Retinal pigment epithelial cell (primary cell): ENCODE results near the gene SNCG.
"Not testable (repeated sequence)": the region's sequence is repeated elsewhere in the genome, so short reads cannot be mapped to it uniquely, and the experiment has no call there.

Source experiments
- DNase-seq: peaks from one replicate; pipeline ENCODE4 v3.0.0-alpha.2; 2010; ENCODE audit warnings: low read depth
- H3K4me3 ChIP-seq: 2 replicates; pipeline ENCODE4 v1.5.1; 2011; ENCODE audit warnings: mild to moderate bottlenecking, low read length, control low read depth, moderate library complexity
- TF ChIP-seq, protein P1 (sequence below): conservative IDR thresholded peaks from 2 replicates; pipeline ENCODE4 v1.5.1; 2011; ENCODE audit warnings: low read depth, low read length, control low read depth, inconsistent platforms

Gene SNCG

DNA sequence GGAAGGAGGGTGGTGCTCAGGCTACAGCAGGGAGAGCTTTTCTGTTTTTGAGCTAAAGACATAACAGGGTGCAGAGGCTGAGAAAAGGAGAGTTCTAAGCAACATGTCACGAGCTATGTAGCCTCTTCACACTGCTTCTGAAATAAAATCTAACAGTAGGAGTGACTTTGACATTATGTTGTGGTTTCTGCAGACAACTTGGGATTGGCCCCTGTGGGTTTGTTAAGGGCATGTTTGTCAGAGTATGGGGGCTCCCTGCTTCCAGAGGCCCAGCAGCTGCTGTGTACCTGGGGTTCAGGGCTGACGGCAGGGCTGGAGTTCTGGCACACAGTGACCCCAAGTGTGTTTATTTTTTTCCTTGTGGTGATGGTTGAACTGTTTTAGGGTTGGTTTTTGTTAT, 25.7 kb upstream of the SNCG start:
- TF ChIP-seq, protein P1, sequence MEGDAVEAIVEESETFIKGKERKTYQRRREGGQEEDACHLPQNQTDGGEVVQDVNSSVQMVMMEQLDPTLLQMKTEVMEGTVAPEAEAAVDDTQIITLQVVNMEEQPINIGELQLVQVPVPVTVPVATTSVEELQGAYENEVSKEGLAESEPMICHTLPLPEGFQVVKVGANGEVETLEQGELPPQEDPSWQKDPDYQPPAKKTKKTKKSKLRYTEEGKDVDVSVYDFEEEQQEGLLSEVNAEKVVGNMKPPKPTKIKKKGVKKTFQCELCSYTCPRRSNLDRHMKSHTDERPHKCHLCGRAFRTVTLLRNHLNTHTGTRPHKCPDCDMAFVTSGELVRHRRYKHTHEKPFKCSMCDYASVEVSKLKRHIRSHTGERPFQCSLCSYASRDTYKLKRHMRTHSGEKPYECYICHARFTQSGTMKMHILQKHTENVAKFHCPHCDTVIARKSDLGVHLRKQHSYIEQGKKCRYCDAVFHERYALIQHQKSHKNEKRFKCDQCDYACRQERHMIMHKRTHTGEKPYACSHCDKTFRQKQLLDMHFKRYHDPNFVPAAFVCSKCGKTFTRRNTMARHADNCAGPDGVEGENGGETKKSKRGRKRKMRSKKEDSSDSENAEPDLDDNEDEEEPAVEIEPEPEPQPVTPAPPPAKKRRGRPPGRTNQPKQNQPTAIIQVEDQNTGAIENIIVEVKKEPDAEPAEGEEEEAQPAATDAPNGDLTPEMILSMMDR, result no peak
- no peak for DNase-seq
- H3K4me3 ChIP-seq, result no peak overlapping the region

DNA sequence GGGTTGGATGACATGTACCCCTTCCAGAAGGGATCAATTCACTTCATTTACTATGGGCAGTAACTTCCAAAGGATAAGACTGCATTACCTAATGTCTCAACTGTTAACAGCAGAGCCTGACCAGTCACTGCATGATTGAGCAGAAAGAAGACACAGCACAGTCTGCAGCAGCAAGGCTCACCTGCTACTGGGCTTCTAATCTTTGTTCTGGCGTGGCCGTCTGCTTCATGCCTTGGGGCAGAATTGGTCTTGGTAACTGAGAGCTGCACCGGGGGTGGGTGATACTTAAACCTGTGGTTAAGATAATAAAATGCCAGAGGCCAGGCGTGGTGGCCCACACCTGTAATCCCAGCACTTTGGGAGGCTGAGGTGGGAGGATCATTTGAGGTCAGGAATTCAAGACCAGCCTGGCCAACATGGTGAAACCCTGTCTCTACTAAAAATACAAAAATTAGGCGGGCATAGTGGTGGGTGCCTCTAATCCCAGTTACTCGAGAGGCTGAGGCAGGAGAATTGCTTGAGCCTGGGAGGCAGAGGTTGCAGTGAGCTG, 24.2 kb upstream of the SNCG start:
- not testable (repeated sequence) for H3K4me3 ChIP-seq, DNase-seq

DNA sequence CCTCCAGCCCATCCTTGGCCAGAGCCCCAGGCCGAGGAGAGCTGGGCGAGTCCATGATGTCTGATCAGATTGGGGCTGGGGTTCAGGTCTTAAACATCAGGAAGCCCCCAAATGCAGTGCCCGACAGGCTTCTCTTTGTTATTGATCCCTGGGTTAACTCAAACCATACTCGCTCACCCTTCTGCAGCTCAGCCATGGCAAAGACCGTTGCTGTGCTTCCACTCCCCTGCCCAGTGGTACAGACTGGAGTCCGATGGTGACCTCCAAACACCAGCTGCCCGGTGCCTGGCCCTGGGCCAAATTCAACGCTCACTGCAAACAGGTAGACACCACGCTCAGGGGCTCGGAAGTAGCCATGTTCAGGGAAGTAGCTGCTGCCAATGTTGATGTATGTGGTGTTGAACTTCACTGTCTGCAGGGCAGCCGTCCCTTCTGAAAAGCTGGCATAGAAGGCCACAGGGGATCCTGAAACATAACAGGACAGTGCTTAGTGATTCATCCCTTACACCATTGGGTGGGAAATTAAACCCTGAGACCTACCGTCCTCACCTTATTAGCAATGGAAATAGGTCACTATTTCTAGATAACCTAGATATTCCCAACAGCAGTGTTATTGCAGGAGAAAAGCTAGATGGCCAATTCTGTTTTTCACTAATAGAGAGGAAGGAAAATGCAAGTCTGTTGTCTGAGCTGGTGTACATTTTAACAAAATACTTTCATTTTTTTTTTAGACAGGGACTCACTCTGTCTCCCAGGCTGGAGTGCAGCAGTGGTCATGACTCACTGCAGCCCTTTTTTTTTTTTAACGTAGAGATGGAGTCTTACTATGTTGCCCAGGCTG, 21.5 kb upstream of the SNCG start:
- no peak overlapping the region for H3K4me3 ChIP-seq
- DNase-seq, result no peak
- TF ChIP-seq, protein P1, result no peak

DNA sequence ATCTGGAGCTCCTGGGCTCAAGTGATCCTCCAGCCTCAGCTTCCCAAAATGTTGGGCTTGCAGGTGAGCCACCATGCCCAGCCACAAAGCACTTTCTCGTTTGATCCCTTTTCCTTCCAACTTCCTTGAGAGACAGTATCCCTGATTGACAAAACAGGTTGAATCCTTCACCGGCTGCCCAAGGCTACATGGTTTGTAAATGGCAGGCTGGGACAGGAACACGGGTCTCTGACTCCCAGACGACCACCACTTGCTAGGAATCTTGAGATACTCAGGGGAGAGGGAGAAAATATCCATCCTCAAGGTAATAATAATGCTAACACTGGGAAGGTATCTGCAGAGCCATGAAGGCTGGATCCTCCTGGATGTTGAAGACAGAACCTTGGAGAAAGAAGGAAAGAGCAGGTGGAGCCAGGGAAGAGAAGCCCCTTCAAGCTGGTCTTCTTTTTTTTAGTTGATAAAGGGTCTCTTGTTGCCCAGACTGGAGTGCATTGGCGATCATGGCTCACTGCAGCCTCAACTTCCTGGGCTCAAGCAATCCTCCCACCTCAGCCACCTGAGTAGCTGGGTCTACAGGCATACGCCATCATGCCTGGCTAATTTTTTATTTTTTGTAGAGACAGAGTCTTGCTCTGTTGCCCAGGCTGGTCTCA, 20.8 kb upstream of the SNCG start:
- no peak overlapping the region for H3K4me3 ChIP-seq
- no peak for DNase-seq
- TF ChIP-seq, protein P1, result no peak

DNA sequence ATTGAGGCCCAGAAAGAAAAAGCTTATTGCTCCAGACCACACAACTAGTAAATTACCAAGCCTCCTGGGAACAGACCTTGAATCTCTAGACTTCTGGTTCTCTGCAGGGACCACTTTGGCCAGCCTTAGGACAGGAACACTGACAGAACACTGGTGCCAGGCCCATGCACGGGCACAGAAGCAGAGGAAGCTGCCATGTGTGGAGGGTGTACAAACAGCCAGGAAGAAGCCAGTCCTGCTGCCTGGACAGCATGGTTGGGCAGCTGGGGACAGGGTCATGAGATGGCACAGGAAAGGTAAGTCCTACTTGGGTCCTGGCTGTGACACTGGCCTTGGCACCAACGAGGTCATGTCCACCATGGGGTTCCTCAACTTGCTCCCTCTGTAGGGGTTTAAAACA, 20.1 kb upstream of the SNCG start:
- TF ChIP-seq, protein P1, result no peak
- DNase-seq, result no peak
- no peak overlapping the region for H3K4me3 ChIP-seq

DNA sequence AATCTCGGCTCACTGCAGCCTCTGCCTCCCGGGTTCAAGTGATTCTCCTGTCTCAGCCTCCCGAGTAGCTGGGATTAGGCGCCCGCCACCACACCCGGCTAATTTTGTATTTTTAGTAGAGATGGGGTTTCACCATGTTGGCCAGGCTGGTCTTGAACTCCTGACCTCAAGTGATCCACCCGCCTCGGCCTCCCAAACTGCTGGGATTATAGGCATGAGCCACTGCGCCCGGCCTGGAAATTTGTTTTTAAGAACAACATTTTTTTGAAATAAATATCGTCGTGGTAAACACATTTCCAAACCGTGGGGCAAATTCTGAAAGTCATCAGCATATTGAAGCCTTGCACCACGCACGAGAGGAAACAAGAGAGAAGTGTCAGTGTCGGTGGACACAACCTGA, 18.3 kb upstream of the SNCG start:
- not testable (repeated sequence) for DNase-seq

DNA sequence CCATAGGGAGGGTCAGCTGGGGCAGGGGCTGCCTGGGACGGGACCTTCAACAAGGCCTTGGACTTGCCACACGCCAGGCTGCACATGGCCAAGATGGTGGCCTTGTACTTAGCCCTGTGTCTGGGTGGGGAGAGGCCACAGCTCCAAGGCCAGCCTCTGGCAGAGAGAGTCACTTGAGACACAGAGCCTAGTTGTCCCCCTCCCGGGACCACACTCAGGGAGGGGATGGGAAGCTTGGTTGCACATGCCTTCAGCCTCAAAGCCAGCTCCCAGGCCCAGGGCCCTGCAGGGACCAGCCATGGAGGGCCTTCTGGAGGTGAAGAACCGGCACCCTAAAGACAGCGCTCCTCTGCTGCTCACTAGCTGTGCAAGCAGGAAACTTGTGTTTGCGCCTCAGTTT, 17.7 kb upstream of the SNCG start:
- DNase-seq, result no peak
- TF ChIP-seq, protein P1, result no peak

More for the DNA sequence above, 18.3 kb upstream of the SNCG start:
- not testable (repeated sequence) for H3K4me3 ChIP-seq

DNA sequence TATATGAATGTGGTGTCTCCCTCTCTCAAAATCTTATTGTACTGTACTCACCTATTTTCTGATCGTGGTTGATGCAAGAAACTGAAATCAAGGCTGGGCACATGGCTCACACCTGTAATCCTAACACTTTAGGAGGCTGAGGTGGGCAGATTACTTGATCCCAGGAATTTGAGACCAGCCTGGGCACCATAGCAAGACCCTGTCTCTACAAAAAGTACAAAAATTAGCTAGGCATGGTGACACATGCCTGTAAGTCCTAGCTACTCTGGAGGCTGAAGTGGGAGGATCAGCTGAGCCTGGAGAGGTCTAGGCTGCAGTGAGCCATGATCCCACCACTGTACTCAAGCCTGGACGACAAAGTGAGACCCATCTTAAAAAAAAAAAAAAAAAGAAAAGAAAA, 17.0 kb upstream of the SNCG start:
- DNase-seq, result no peak
- H3K4me3 ChIP-seq, result no peak overlapping the region
- TF ChIP-seq, protein P1, result no peak

More for the DNA sequence above, 17.7 kb upstream of the SNCG start:
- H3K4me3 ChIP-seq, result no peak overlapping the region
